Left lung (tissue), 10 donors: ENCODE results near the gene ENTPD5. TPM values are rescaled to one million over a fixed set of nuclear protein-coding genes. Genes with fewer than 3 reads are reported as not detected.
"Not testable (repeated sequence)": the region's sequence is repeated elsewhere in the genome, so short reads cannot be mapped to it uniquely, and the experiment has no call there.

ENCODE experiments used
- ATAC-seq: fragments of 200-7000 bp; cut with Tn5 transposase; one replicate; pipeline ENCODE4 v1.9.1; 2020; ENCODE audit warnings: moderate library complexity
- DNase-seq, 4 donors: peaks; one replicate each; pipeline ENCODE4 v3.0.0-alpha.2; 2013 to 2020
- H3K27ac ChIP-seq, 2 donors: fragments of 200-600 bp; sonication (generic) in 1 of 2; one replicate each; pipeline versions ENCODE4 v1.5.0 to v1.8.0; 2020 to 2021
- H3K27me3 ChIP-seq, 2 donors: fragments of 200-600 bp; sonication (generic) in 1 of 2; one replicate each; pipeline versions ENCODE4 v1.5.0 to v1.8.0; 2020 to 2021
- H3K36me3 ChIP-seq, 2 donors: fragments of 200-600 bp; sonication (generic) in 1 of 2; one replicate each; pipeline versions ENCODE4 v1.5.0 to v1.8.0; 2020 to 2021
- H3K4me1 ChIP-seq, 2 donors: fragments of 200-600 bp; one replicate each; pipeline ENCODE4 v1.8.0; 2021
- H3K4me3 ChIP-seq, 2 donors: fragments of 200-600 bp; sonication (generic) in 1 of 2; one replicate each; pipeline versions ENCODE4 v1.5.0 to v1.8.0; 2020 to 2021; ENCODE audit warnings: mild to moderate bottlenecking in 1 of 2
- H3K9me3 ChIP-seq, 2 donors: fragments of 200-600 bp; sonication (generic) in 1 of 2; one replicate each; pipeline versions ENCODE4 v1.5.0 to v1.8.0; 2020 to 2021
- intact Hi-C, 2 donors: fragments of 100-400 bp; cut with DNase I; formaldehyde crosslinking; loops; one replicate each; pipeline versions ENCODE4 v1.11.2 to v1.14.2; 2022
- polyA plus RNA-seq, 6 donors: library from polyadenylated mRNA; unstranded; fragments of 120-200 nt; gene quantifications; one replicate each; pipeline ENCODE4 v1.2.1, GENCODE V29; 2013; ENCODE audit not compliant: insufficient read length in 6 of 6
- total RNA-seq, 2 donors: library from RNA; stranded (reverse); fragmentation: NEBNext Ultra II Directional; extraction: Animal tissue kit (Norgen Biotek cat#: 25700); gene quantifications; one replicate each; pipeline ENCODE4 v1.2.1, GENCODE V29; 2021
- TF ChIP-seq, protein P1 (sequence below), 2 donors: fragments of 200-600 bp; sonication (generic) in 1 of 2; IDR thresholded peaks; one replicate each; pipeline versions ENCODE4 v1.5.0 to v1.8.0; 2021; ENCODE audit warnings: antibody characterized with exemption in 2 of 2
- donor health status: DM: no; HTN: yes; CAD: no.
- donor health status: DM: no; HTN: no; CAD: no.

Gene ENTPD5
- total and polyA plus RNA-seq, 8 donors, result 16.0 to 18.7 (median 17.9) TPM

- peaks cover 0 to 16% of the 10 kb centered on the region in 2 donors for H3K36me3 ChIP-seq
- TF ChIP-seq, protein P1, sequence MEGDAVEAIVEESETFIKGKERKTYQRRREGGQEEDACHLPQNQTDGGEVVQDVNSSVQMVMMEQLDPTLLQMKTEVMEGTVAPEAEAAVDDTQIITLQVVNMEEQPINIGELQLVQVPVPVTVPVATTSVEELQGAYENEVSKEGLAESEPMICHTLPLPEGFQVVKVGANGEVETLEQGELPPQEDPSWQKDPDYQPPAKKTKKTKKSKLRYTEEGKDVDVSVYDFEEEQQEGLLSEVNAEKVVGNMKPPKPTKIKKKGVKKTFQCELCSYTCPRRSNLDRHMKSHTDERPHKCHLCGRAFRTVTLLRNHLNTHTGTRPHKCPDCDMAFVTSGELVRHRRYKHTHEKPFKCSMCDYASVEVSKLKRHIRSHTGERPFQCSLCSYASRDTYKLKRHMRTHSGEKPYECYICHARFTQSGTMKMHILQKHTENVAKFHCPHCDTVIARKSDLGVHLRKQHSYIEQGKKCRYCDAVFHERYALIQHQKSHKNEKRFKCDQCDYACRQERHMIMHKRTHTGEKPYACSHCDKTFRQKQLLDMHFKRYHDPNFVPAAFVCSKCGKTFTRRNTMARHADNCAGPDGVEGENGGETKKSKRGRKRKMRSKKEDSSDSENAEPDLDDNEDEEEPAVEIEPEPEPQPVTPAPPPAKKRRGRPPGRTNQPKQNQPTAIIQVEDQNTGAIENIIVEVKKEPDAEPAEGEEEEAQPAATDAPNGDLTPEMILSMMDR (IDR thresholded peaks at IDR 0.05), result no peak
- H3K9me3 ChIP-seq, result no peaks in the 10 kb centered on the region
- no peak overlapping the region for H3K27ac ChIP-seq
- no peak overlapping the region for H3K4me3 ChIP-seq
- no peak for ATAC-seq
- no peaks in the 10 kb centered on the region for H3K27me3 ChIP-seq
- DNase-seq, result no peak
- intact Hi-C loops, result no loop called here
- H3K4me1 ChIP-seq, result no peaks in the 10 kb centered on the region
Observed at GRCh38 chr14:73996731-73997107, 22.4 kb downstream of the ENTPD5 start.

DNA sequence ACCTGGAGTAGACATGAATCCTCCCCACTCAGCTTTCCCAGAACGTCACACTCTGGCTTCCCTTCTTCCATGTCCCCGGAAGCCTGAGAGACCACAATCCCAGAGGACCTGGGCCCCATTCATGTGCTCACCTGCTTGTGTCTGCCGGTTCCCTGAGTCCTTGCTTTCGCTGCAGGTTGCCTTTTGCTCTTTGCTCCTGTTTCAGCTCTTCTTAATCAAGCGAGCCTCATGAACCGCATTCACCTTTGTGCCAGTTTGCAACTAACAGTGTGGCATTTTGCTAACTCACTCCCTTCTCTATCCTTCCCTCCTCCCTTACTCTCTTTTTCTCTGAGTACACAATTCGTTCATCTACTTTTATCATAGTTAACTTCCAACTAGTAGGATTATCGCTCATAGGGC lies 23.1 kb downstream of the ENTPD5 start:
- DNase-seq (no peak), ATAC-seq (no peak)
- H3K4me1 ChIP-seq, result no peaks in the 10 kb centered on the region
- no peak overlapping the region for H3K27ac ChIP-seq
- intact Hi-C loops, result no loop called here
- H3K4me3 ChIP-seq, result no peak overlapping the region
- no peaks in the 10 kb centered on the region for H3K27me3 ChIP-seq
- H3K9me3 ChIP-seq, result no peaks in the 10 kb centered on the region
- peaks cover 0 to 16% of the 10 kb centered on the region in 2 donors for H3K36me3 ChIP-seq
- TF ChIP-seq, protein P1 (IDR thresholded peaks at IDR 0.05), result no peak

DNA sequence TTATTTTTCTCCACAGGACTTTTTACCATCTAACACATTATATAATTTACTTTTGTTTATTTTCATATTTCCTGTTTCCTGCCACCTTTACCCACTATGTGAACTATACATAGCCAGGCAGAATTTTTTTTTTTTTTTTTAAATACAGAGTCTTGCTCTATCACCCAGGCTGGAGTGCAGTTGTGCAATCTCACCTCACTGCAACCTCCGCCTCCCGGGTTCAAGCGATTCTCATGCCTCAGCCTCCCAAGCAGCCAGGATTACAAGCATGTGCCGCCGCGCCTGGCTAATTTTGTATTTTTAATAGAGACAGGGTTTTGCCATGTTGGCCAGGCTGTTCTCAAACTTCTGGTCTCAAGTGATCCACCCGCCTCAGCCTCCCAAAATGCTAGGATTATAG lies 24.2 kb downstream of the ENTPD5 start:
- H3K4me1 ChIP-seq, intact Hi-C loops, H3K9me3 ChIP-seq, ATAC-seq, DNase-seq, H3K4me3 ChIP-seq, H3K27me3 ChIP-seq, H3K27ac ChIP-seq: not testable (repeated sequence)
- H3K36me3 ChIP-seq, result peaks cover 0 to 16% of the 10 kb centered on the region in 2 donors

- ATAC-seq (no peak), DNase-seq (no peak)
- intact Hi-C loops, result no loop called here
- Histone ChIP-seq H3K27me3 (no peaks in the 10 kb centered on the region), H3K9me3 (no peaks in the 10 kb centered on the region), H3K4me1 (no peaks in the 10 kb centered on the region), H3K4me3 (no peak overlapping the region), H3K36me3 (peaks cover 0 to 26% of the 10 kb centered on the region in 2 donors), H3K27ac (no peak overlapping the region)
- TF ChIP-seq, protein P1 (IDR thresholded peaks at IDR 0.05), result no peak
Observed at GRCh38 chr14:73991092-73991491, 28.0 kb downstream of the ENTPD5 start.

DNA sequence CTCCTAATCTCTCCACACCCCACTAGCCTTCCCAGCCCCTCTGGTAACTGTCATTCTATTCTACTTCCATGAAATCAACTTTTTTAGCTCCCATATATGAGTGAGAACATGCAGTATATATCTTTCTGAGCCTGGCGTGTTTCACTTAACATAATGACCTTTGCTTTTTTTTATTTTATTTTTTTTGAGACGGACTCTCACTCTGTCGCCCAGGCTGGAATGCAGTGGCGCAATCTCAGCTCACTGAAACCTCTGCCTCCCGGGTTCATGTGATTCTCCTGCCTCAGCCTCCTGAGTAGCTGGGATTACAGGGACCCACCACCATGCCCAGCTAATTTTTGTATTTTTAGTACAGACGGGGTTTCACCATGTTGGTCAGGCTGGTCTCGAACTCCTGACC lies 30.4 kb downstream of the ENTPD5 start:
- H3K27ac ChIP-seq, H3K27me3 ChIP-seq, H3K4me3 ChIP-seq, DNase-seq, intact Hi-C loops, H3K4me1 ChIP-seq, ATAC-seq, H3K9me3 ChIP-seq: not testable (repeated sequence)
- peaks cover 0 to 35% of the 10 kb centered on the region in 2 donors for H3K36me3 ChIP-seq

- TF ChIP-seq, protein P1 (IDR thresholded peaks at IDR 0.05), result no peak
- H3K27me3 ChIP-seq, result no peaks in the 10 kb centered on the region
- intact Hi-C loops, result no loop called here
Observed at GRCh38 chr14:73988065-73988464, 31.0 kb downstream of the ENTPD5 start.

More at GRCh38 chr14:73988065-73988464, 31.0 kb downstream of the ENTPD5 start:
- Histone ChIP-seq H3K4me1 (no peaks in the 10 kb centered on the region), H3K27ac (no peak overlapping the region), H3K9me3 (no peaks in the 10 kb centered on the region), H3K4me3 (no peak overlapping the region), H3K36me3 (peaks cover 0 to 37% of the 10 kb centered on the region in 2 donors)
- DNase-seq, result no peak
- ATAC-seq, result no peak
